ENCODE results near the gene MED13L.

Gene MED13L

GRCh38 chr12:116131176-116131575 lies 146.3 kb downstream of the MED13L start:
- DNase-seq (ENCODE audit: extremely low read depth, low read depth): no peak
- TF ChIP-seq, protein P1, sequence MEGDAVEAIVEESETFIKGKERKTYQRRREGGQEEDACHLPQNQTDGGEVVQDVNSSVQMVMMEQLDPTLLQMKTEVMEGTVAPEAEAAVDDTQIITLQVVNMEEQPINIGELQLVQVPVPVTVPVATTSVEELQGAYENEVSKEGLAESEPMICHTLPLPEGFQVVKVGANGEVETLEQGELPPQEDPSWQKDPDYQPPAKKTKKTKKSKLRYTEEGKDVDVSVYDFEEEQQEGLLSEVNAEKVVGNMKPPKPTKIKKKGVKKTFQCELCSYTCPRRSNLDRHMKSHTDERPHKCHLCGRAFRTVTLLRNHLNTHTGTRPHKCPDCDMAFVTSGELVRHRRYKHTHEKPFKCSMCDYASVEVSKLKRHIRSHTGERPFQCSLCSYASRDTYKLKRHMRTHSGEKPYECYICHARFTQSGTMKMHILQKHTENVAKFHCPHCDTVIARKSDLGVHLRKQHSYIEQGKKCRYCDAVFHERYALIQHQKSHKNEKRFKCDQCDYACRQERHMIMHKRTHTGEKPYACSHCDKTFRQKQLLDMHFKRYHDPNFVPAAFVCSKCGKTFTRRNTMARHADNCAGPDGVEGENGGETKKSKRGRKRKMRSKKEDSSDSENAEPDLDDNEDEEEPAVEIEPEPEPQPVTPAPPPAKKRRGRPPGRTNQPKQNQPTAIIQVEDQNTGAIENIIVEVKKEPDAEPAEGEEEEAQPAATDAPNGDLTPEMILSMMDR (IDR thresholded peaks at IDR 0.05; ENCODE audit: low read depth, low read length): no peak

DNA sequence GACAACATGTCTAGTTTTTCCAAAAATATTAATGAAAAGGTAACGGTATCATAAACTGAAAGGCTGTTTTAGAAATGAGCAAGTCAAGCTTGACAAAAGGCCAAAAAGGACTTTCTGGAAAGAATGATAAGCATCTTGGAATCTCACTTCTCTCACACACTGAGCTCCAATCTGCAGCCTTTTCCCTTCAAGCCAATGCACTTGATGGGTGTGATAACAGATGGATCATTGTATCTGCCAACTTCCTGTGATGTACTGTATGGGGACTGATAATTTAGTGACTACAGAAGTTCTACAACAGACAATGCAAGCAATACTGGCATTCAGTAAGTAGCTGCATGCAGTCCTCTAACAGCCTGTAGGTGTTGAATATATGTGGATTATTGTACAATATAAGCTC lies 147.1 kb downstream of the MED13L start:
- TF ChIP-seq, protein P1 (IDR thresholded peaks at IDR 0.05; ENCODE audit: low read depth, low read length): no peak
- no peak for DNase-seq (ENCODE audit: extremely low read depth, low read depth)

GRCh38 chr12:116128779-116129178 lies 148.7 kb downstream of the MED13L start:
- no peak for DNase-seq (ENCODE audit: extremely low read depth, low read depth)
- TF ChIP-seq, protein P1 (IDR thresholded peaks at IDR 0.05; ENCODE audit: low read depth, low read length): no peak

DNA sequence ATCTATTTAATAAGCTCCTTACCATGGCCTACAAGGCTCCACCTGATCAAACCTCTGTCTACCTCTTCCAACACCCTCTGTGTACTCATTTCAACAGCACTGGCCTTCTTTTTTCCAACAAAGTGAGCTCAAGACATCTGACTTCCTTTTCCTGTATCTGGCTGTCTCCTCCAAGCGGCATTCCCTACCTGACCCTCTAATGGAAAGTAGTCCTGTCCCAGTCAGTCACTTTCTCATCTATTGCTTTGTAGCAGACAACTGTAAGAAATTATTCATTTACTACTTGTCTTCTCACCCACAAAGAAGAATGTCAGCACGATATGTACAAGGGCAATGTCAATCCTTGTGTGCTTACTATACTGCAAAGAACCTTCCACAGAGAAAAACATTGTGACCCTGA lies 149.6 kb downstream of the MED13L start:
- TF ChIP-seq, protein P1 (IDR thresholded peaks at IDR 0.05; ENCODE audit: low read depth, low read length): no peak
- DNase-seq (ENCODE audit: extremely low read depth, low read depth): no peak

- DNase-seq (ENCODE audit: extremely low read depth, low read depth): no peak
- TF ChIP-seq, protein P1 (IDR thresholded peaks at IDR 0.05; ENCODE audit: low read depth, low read length): no peak
These were observed 150.9 kb downstream of the MED13L start for GRCh38 chr12:116126610-116127009.

GRCh38 chr12:116125956-116126566 lies 151.4 kb downstream of the MED13L start:
- DNase-seq (ENCODE audit: extremely low read depth, low read depth): no peak
- TF ChIP-seq, protein P1 (IDR thresholded peaks at IDR 0.05; ENCODE audit: low read depth, low read length): no peak

DNA sequence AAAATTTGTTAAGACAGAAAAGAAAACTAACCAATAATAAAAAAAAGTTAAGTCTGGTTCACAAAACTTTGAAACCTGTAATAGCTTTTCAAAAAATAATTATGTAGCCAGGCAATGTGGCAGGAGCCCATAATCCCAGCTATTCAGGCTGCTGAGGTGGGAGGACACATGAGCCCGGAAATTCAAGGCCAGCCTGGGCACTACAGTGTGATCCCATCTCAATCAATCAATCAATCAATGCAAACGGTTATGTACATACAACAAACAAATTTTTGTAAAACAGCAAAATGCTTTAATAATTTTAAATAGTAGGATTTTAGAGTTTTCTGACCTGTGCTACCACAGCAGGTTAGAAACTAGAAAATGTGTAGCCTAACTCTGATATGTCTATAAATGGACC lies 152.4 kb downstream of the MED13L start:
- DNase-seq (ENCODE audit: extremely low read depth, low read depth): no peak
- TF ChIP-seq, protein P1 (IDR thresholded peaks at IDR 0.05; ENCODE audit: low read depth, low read length): no peak
